ENCODE data around the gene LRRC4C.

LRRC4C gene

DNA sequence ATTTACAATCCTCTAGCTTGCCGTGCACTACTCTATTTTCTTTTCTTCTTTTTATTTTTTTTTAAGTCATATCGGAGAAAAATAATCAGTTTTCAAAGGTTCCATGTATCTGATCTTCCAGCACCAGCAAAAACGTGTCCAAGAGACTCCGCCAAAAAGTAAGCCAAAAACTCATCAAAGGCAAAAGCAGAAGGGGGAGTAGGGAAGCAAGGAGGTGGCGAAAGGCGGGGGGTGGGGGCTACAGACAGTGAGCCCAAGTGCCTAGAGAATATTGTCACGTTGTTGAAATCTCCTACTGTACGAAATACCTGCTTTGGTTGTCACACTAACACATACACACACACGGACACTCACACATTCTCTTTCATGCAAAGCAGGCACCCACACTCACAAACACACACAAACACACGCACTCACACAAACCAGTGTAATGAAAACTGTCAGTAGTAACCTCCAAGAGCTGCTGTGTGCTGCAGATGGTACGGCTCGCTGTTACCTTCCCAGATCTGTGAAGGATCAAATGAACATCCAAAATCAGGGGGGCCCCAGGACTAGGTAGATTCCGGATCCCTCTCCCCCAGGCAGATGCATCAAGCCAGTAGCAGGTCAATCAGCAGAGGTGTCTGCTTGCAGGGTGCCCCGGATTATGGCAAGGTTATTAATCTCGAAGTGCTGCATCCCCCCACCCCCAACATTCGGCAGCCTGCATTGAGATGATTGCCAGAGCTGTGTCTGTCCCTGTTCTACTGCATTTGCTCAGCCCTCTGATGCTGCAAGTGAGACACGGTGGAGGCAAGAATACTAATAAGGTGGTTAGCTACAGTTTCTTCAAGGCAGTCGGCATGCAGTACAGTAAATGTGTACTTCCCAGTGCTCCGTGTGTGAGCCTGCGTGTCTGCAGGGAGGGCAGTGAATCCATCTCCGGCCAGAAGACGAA lies at the start of gene LRRC4C:
Gene LRRC4C, minus strand, starts transcription at position 188 of the 937 bp plus-strand sequence.
- DNase-seq (ENCODE audit: low read depth), result no peak

DNA sequence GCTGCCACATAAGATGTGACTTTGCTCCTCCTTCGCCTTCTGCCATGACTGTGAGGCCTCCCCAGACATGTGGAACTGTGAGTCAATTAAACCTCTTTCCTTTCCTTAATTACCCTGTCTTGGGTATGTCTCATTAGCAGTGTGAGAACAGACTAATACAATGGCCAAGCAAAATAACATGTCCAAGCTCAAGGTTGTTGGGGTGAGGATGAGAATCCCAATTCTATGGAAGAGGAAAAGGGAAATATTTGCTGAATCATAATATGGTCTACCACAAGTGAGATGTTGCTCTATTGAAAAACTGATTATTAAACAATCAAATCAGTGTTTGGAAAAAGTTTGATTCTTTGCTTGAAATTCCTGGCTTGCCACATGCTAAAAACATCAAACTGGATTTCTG lies 48.7 kb upstream of the LRRC4C start:
- DNase-seq (ENCODE audit: low read depth), result no peak

DNA sequence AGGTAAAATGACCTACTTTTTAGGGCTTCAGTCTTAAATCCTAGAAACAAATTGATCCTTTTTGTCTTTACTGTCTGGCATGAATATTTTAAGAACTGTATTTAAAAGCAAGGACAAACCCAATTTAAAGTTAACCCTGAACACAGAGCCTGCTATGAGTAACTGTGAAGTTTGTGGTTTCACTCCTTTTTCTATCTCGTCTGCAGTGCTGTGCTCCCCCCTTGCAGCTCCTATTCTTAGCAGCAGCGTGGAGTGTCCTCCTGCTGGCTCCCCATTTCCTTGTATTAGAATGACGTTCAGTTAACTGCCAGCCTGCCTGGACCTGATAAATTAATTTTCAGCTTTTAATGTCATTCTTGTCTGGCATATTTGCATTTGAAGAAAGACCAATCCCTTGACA lies 40.0 kb upstream of the LRRC4C start:
- no peak for DNase-seq (ENCODE audit: low read depth)

DNA sequence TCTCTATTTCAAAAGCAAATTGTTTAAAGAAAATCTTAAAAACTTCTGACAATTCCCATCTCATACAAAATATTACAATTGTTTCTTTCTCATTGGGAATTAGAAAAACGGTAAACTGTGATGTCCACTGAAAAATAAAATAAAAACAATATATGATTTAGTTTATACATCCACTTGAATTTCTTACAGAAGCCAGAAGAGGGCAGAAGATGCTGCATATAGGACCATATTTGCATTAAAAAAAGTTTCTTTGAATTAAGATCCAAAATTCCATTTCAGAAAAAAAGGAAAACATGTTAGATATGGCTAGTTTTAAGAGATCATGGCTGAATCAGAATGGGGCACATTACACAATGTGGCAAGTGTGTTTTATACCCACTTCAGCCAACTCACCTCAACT lies 39.3 kb upstream of the LRRC4C start:
- no peak for DNase-seq (ENCODE audit: low read depth)

DNA sequence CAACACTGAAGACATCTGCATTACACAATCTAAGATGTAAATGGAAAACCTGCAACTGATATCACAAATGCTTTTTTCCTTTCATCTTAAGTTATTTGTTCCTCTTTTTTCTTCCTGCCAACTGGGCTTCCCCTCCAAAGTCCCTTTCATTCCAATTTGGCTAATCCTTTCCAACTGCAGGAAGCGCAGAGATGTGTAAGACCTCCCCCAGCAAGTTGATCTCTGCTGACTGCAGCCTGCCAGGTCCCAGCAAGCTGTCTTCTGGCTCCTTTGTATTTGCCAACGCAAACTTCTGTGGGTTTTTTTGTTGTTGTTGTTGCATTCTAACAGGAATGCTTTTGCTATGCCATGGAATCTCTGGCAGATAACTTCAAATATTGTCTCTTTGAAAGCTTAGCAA lies 38.5 kb upstream of the LRRC4C start:
- no peak for DNase-seq (ENCODE audit: low read depth)

DNA sequence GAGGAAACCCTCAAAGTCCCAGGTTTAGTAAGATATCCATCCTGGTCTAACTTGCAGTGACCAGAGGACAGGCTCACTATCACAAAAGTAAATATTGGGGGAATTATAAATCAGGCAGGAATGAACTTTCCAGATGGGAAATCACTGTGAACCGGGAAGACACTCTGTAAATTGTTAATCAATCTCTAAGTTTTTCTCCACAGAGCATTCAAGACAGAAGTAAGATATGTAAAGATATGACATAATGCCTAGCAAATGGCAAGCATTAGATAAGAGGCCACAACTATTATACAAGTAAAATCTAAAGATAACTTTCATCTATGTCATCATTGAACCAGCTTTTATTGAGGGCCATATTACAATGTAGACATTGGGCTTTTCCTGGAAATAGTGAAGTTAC lies 35.3 kb upstream of the LRRC4C start:
- DNase-seq (ENCODE audit: low read depth), result no peak

DNA sequence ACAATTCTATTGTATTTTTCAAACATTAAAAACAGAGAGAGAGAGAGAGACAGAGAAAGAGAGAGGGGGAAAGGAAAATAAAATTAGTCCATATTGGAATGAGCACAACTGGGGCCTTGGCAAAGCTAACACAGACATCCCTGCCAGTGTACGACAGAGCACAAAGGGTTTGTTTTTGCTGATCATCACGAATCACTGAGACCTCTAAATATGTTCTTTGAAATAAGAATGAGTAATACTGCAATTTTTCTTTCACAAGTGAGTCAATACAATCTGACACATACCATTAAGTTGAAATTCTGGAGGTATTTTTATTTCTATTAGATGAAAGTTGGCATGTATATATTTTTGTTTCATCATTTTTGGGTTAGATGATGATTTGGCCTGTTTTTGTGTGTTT lies 27.0 kb upstream of the LRRC4C start:
- no peak for DNase-seq (ENCODE audit: low read depth)

DNA sequence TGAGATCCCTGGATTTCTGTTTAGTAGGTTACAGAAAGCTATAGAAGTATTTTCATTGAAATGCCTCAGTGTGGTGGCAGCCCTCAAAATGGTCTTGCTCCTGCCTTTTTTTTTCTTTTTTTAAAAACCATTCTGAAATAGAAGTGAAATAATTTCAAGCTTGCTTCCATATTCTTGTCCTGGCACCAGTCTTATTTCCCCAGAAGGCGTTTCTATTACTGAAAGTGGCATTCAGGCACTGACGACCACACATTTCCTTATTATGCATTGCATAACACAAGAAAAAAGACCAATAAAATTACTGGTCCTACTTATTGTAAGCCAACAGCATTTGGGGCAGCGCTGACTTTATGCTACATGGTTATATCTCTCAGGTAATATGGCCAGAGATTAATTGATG lies 24.5 kb upstream of the LRRC4C start:
- DNase-seq (ENCODE audit: low read depth), result no peak

DNA sequence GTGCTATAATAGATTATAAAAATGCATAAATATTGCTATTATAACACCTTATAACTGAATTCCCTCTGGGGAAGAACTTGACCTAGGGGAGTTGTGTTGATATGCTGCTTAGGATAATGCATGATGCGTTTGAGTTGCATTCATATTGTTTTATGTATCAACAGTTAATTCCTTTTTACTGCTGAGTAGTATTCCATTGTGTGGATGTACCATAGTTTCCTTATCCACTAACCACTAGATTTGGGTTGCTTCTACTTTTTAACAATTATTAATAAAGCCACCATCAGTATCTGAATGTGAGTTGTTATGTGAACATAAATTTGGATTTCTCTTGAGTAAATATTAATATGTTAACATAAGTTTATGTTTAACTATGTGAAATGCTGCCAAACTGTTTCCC lies 19.7 kb upstream of the LRRC4C start:
- no peak for DNase-seq (ENCODE audit: low read depth)

DNA sequence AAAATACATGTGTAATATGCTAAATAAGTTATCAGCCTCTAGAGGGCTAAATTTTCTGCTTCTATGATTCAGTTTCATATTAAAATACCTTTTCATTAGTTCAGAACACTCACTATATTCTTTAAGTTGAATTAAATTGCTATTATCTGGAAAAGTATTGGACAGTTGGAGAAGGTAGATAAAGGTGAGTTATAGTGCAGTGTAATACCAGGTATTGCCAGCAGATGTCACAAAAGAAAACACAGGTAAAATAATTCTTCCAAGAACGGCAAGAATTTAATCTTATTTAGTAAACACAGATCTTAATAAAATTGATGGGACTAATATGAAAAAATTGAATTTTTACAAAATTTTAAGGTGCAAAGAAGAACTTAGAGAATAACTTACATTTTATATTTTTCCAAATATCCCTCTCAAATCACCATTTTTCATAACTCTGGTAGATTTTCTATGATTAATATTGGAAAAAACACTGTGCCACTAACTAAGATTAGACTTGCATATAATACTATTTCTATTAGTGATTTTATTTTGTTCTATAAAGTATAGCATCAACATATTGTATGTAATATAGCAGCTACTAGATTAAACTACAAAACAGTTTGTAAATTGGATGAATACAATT lies 1.7 kb upstream of the LRRC4C start:
- no peak for DNase-seq (ENCODE audit: low read depth)

DNA sequence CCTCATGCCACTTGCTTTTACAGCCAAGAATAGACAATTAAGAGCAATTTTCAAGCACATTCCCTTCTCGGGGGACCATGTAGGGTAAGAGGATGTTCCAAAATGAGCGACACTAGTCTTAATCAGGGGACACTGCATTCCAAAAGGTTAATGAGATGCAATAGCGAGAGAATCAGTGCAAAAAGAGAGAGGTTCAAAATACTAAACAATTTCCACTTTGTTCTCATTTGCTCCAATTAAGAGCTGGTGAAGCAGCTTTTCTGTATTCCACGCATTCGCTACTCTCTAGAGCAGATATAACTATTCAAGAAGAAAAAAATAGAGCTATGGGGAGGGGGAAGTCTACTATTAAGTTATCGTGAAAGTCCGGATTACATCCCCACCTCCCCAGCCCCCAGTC lies 811 bp downstream of the LRRC4C start:
- DNase-seq (ENCODE audit: low read depth), result no peak

DNA sequence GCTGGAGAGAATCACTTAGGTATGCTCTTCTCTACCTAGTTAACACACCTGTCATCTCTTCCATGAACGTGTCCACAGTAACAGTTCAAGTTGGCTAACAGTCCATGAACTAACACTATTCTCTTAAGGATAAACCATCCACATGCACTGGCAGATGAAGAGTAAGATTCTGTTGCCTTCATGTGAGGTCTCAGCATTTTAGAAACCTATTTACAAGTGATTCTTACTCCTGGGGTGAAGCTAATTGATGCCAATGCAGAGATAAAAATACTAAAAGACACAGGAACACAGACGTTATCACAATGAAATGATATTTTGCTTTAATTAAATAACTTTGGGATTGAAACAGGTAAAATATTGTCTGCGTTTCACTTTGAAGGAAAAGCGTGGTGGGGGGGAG lies 1.3 kb downstream of the LRRC4C start:
- no peak for DNase-seq (ENCODE audit: low read depth)

DNA sequence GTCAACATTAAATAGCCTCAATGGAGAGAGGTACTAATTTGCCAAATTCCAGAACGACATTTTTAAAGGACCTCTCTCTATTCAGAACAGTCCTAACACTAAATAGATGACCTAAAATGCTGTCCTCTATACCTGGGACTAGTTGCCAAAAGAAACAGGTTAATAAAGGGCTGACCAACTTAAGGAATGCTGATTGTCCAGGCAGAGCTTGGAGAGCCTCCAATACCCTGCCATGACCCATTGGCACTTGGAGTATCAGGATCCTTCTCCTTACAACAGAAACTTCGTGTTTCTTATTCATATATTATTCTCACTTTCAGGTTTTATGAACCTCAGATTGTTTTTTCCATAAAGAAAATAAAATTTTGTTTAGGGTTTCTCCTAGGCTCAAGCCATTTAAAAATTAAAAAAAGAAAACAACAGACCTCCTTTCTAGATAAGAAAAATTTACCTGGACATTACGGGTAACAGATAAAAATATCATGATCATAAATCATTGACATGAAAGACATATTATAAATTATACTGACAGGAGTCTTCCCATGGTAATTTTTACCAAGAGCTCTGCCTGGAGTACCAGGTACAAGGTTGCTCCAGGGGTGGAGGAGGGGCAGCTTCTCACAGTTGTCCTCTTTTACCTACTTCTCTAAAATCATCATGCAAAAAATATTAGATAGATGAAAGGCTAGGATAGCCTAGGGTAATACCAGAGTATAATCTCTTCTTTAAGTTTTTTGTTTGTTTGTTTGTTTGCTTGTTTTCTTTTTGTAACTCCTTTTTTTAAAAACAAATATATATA lies 2.0 kb downstream of the LRRC4C start:
- DNase-seq (ENCODE audit: low read depth), result no peak

DNA sequence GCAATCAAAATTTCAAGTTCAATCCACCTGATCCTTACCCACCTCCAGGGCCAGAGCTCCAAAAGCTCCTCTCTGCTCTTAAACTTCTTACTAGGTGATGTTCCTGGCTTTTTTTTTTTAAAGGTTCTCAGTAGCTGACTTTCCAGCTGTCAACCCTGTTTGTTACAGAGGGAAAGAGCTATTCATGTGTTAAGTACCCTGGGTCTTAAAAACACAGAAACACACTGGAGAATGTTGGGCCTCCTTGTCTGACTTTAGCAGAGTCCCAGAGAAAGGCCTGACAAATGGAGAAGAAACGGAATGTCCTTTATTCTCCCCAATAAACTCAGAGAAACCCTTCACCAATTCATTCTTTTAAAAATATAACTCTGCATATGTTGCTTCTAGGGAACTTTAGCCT lies 3.2 kb downstream of the LRRC4C start:
- no peak for DNase-seq (ENCODE audit: low read depth)

DNA sequence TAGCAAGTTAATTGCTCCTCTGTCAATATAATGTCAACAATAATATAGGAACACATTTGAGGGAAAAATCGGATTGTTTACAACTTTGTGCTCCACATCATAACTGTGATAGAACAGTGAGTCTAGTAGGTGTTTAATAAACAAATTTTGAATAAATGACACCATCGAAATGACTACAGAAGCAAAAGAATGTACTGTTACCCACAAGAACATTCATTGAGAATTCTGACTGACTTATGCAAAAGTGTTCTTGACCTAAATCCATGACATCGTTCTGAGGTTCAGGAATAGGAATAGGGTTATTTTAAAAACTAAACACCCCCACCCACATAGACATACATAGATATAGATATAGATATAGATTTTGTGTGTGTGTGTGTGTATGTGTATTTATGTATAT lies 8.4 kb downstream of the LRRC4C start:
- DNase-seq (ENCODE audit: low read depth), result no peak

DNA sequence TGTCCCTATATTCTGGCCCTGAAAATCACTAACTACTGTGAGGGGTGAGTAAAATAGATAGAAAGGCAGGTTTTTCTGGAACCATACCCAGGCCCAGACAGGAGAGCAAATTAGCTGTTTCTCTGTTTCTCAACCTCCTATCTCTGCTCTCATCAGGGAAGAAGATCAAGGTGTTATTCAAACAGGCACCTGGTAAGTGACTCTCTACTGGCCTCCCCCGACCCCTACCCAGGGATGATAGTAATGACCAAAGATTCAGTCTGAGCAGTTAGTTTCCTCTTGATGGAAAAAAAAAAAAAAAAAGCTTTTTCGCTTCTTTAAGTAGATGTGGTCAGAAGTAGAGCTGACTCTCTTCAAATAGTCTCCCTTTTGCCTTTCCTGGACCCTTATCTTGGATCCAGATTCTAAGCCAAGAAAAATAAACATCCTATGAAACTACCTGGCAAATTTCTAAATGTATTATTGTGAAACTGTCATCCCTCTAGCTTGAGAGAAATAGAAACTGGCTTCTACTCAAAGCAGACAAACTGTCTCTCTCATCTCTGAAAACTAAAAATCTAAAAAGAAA lies 9.9 kb downstream of the LRRC4C start:
- no peak for DNase-seq (ENCODE audit: low read depth)

DNA sequence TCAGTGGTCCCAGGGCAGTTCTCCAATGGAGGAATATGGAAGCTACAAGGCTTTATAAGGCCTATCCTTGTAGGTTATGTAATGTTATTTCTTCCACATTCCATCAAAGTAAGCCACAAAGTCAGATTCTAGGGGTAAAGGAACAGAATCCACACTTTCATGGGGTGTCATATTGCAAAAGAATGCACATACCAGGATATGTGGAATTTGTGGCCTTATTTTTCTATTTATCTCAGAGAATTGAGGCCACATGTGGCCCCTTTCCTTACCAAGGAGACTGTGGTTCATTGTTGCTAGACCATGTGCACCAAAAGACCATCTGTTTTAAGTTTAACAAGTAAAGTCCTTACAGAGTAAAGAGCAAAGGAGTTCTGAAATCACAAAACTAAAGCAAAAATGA lies 12.9 kb downstream of the LRRC4C start:
- DNase-seq (ENCODE audit: low read depth), result no peak

DNA sequence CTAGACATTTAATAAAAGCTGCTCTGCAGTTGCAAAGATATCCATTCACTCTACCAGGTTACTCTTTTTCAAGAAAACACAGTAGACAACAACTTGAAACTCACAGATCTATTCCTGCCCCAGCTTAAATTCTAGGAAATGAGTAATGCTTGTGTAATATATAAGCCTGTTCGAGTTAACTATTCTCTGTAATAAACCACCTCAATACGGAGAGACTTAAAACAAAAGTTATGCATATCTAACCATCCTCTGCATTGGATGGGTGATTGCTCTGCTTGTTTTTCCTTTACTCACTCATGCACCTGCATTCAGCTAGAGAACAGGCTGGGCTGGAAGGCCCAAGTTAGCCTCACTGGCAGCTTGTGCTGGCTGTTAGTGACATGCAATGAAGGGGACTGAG lies 13.3 kb downstream of the LRRC4C start:
- no peak for DNase-seq (ENCODE audit: low read depth)

DNA sequence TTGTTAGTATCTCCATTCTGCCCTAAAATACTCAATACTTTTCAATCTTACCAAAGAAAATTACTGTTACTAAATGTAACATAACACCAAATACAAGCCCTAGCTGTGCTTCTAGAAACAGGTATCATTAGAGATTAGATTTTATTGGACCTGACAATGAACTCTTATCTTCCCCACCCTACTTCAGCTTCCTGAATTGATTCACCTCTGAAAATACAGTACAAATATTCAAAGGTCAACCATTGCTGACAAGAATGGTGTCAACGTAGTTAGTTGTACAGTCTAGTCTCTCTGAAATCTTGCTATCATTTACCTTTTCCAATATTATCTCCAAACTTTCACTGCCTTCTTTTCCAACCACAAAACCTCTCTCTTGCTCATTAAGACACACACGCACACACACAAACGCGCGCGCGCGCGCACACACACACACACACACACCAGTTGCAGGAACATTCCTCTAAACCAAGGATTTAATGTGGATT lies 22.4 kb downstream of the LRRC4C start:
- no peak for DNase-seq (ENCODE audit: low read depth)

DNA sequence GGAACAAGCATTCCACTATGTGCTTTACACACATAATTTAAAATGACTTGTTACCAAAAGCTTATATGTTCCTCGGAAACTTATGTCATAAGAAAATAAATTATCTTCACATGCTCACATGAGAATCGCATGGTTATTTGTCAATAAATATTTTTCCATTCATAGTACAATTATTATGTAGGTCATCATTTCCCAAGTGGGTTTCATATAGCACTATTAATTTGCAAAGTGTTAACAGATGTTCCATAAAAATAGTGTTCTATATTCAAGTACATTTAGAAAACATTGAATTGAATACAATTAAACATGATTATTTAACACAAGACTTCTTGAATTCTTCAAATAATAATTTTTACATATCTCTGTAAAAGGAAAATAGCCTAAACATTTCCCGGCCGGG lies 23.9 kb downstream of the LRRC4C start:
- no peak for DNase-seq (ENCODE audit: low read depth)

DNA sequence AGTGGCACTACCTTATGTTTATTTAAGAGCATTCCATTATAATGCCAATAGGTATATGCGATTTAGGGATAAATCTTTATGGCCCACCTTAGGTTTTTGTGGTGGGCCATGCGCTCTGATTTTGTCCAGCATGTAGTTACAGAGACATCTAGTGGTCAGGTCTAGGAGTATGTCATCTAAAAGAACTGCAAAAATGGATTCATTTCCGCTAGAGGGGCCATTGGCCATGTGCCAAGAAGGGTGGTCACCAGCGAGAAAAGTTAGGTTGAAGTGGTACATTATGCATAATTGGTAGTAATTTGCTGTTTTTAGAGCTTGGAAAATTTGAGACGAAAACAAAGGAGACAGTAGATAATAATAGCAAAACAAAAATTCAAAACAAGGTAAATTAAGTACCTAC lies 27.7 kb downstream of the LRRC4C start:
- no peak for DNase-seq (ENCODE audit: low read depth)

DNA sequence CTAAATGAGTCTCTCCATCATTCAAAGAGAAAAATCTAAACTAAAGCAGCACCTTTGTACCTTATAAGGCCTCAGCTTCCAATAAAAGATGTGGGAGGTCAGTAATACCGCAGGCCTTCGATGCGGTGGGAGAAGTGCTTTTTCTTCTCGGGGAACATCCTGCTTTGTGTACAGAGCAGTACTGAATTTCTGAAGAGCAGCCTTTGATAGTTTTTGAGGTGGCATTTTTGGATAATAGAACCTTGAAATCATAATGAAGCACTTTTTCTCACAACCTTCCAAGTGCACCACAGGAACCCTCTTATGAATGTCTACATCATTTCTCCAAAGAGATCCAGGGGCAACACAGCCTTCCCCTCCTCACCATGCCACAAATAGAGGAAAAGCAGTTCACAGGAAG lies 39.6 kb downstream of the LRRC4C start:
- no peak for DNase-seq (ENCODE audit: low read depth)

Measured in activated gamma-delta T cell treated with anti-CD3 and anti-CD28 coated beads, Interleukin-2, amount 50 U/mL, for 16 hours (primary cell).